ENCODE data around the gene SYTL4. TPM values are rescaled to one million over a fixed set of nuclear protein-coding genes. Genes with fewer than 3 reads are reported as not detected.
"Not testable (repeated sequence)": the region's sequence is repeated elsewhere in the genome, so short reads cannot be mapped to it uniquely, and the experiment has no call there.

SYTL4 gene
- total RNA-seq (2021) (23.4 and 23.6 TPM in 2 replicates), Bru-seq, nascent RNA (percentile 65 among the genes with signal in this experiment), BruChase-seq, experiment 1, labeled RNA remaining after a 2-hour chase (percentile 84 among the genes with signal in this experiment), BruChase-seq, experiment 2, labeled RNA remaining after a 6-hour chase (percentile 77 among the genes with signal in this experiment)
- long read RNA-seq, partial matches to known transcripts, result 2 of 20 reads
- long read RNA-seq, other reads (novel, unspliced or antisense), result 18 of 20 reads

DNA sequence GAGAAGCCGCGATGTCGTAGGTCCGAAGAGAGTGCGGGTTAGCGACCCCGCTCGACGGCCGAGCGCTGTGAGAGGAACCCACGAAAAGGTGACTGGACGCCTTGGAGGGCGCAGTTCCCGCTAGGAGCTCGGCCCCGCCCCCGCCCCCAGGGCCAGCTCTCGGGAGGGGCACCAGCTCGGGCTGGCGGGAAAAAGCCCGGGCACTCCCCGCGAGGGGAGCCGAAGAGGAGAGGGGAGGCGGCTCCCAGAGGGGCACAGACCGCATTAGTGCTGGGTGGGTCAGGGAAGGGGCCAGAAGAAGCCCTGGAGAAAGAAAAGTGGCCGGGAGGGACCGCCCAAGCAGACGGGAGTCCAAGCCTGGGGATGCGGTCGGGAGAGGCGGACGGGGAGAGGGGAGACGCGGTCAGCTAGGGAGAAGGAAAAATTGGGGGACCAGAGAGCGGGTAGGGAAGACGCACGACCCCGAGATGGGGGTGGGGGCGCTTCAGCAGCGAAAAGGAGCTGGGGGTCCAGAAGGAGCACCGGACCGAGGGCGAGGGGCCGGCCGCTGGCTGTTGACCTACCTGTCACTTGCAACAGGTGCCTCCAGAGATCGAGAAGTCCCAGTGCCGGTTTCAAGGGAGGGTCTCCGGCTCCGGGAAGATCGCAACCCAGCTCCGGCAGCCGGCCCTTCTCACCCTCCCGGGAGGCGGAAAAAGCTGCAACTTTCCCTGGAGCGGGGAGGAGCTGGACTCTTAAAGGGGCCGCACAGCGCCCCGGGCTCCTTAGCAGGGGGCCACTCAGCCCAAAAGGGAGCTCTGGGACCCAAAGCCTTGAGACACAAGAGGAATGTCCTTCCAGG is at the start of gene SYTL4:
Gene SYTL4, minus strand, starts transcription at position 681 of the 841 bp plus-strand sequence. CDS start 30,084 bp downstream, outside the sequence.
- intact Hi-C loops (cut with micrococcal nuclease; ENCODE audit: unreplicated experiment), result loop anchor here (2.0 kb wide), 1 partner anchor 17 kb away; no protein-coding TSS in a partner anchor
- H3K27me3 ChIP-seq (ENCODE audit: insufficient read depth, low read depth), result no peaks in the 10 kb centered on the region
- BruUV-seq (replicated peaks), result no TSS peak

DNA sequence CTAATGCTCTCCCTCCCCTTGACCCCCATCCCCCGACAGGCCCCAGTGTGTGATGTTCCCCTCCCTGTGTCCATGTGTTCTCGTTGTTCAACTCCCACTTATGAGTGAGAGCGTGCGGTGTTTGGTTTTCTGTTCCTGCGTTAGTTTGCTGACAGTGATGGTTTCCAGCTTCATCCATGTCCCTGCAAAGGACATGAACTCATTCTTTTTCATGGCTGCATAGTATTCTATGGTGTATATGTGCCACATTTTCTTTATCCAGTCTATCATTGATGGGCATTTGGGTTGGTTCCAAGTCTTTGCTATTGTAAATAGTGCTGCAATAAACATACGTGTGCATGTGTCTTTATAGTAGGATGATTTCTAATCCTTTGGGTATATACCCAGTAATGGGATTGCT is 37.5 kb upstream of the SYTL4 start:
- BruUV-seq (replicated peaks); H3K4me1 ChIP-seq (replicated peaks; ENCODE audit: insufficient read depth); H3F3A ChIP-seq (ENCODE audit: insufficient read depth, low read depth); H2AFZ ChIP-seq; H3K4me2 ChIP-seq; H3K9me2 ChIP-seq (ENCODE audit: insufficient read depth); H3K36me3 ChIP-seq (ENCODE audit: low read depth); H3K27me3 ChIP-seq (ENCODE audit: insufficient read depth, low read depth); POLR2A ChIA-PET (ENCODE audit: unreplicated experiment); H3K27ac ChIP-seq; H4K20me1 ChIP-seq (ENCODE audit: insufficient read depth); H3K9me3 ChIP-seq (ENCODE audit: insufficient read depth, low read depth); DNase-seq; H3K79me2 ChIP-seq (ENCODE audit: low read depth); H3K4me3 ChIP-seq: not testable (repeated sequence)
- CTCF ChIA-PET, result interaction anchor here (0.7 to 1.2 kb wide), 3 partner anchors 97 to 284 kb away, joined by 3 to 7 read pairs (median 3); no protein-coding TSS in a partner anchor
- intact Hi-C loops (cut with micrococcal nuclease; ENCODE audit: unreplicated experiment), result loop anchor here (5.0 kb wide), 1 partner anchor 322 kb away; no protein-coding TSS in a partner anchor

More for the DNA sequence above, at the start of gene SYTL4:
- Histone ChIP-seq H3K36me3 (ENCODE audit: low read depth) (no peaks in the 10 kb centered on the region), H3K79me2 (ENCODE audit: low read depth) (no peaks in the 10 kb centered on the region), H3K9me3 (ENCODE audit: insufficient read depth, low read depth) (no peaks in the 10 kb centered on the region), H3K4me3 (peak within 1 kb of the TSS; percentile 77), H3K4me1 (replicated peaks; ENCODE audit: insufficient read depth) (no peaks in the 10 kb centered on the region), H3K27ac (no peak within 1 kb of the TSS), H2AFZ (peak within 1 kb of the TSS; percentile 96), H3F3A (ENCODE audit: insufficient read depth, low read depth) (no peaks in the 10 kb centered on the region), H3K4me2 (peak within 1 kb of the TSS; percentile 83), H3K9me2 (ENCODE audit: insufficient read depth) (no peaks in the 10 kb centered on the region), H4K20me1 (ENCODE audit: insufficient read depth) (no peaks in the 10 kb centered on the region)
- CTCF ChIA-PET, result interaction anchor here (0.5 to 1.0 kb wide), 2 partner anchors 43 to 61 kb away, joined by 3 to 4 read pairs; no protein-coding TSS in a partner anchor
- POLR2A ChIA-PET (ENCODE audit: unreplicated experiment), result interaction anchor here (0.6 to 1.2 kb wide), 3 partner anchors 15 to 234 kb away, joined by 3 to 7 read pairs (median 6); no protein-coding TSS in a partner anchor
- TF ChIP-seq, protein P1, sequence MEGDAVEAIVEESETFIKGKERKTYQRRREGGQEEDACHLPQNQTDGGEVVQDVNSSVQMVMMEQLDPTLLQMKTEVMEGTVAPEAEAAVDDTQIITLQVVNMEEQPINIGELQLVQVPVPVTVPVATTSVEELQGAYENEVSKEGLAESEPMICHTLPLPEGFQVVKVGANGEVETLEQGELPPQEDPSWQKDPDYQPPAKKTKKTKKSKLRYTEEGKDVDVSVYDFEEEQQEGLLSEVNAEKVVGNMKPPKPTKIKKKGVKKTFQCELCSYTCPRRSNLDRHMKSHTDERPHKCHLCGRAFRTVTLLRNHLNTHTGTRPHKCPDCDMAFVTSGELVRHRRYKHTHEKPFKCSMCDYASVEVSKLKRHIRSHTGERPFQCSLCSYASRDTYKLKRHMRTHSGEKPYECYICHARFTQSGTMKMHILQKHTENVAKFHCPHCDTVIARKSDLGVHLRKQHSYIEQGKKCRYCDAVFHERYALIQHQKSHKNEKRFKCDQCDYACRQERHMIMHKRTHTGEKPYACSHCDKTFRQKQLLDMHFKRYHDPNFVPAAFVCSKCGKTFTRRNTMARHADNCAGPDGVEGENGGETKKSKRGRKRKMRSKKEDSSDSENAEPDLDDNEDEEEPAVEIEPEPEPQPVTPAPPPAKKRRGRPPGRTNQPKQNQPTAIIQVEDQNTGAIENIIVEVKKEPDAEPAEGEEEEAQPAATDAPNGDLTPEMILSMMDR (conservative IDR thresholded peaks at IDR 0.05), result no peak
- TF ChIP-seq EZH2 (IDR thresholded peaks at IDR 0.05; ENCODE audit: low read depth), result no peak
- peak in 1 of 2 experiments; percentile 52 for DNase-seq

DNA sequence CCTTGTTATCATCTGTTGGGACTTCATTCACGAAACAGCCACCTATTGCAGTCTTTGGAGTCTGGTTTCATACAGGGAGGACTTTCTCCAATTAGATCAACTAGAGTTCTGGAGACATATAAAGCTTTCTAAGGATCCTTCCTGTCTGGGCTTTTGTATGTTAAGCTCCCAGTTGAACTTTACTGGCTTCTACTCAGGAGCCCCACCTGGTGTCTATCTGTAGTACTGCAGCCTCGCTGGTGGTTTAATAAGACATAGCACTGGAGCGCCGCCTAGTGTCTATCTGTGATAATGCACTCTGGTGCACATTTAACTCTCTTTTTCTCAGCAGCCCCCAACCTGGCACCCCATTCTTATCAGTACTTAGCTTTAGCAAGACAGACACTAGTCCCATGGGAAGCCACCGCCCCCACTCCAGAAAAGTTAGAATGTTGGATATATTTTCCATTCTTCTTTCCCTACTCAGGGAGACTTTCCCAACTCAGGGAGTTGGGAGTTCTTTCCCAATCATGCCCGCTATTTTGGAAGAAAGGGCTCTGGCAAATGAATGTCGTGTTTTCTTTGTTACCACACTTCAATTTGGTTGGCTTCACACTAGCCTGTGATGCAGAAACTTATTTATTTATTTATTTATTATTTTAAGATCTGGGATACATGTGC is 36.9 kb upstream of the SYTL4 start:
- H2AFZ ChIP-seq, result no peak overlapping the region
- no peak overlapping the region for H3K4me2 ChIP-seq
- H3K9me3 ChIP-seq (ENCODE audit: insufficient read depth, low read depth), result no peaks in the 10 kb centered on the region
- no TSS peak for BruUV-seq (replicated peaks)
- intact Hi-C loops (cut with micrococcal nuclease; ENCODE audit: unreplicated experiment), result loop anchor here (1.0 to 5.0 kb wide), 2 partner anchors 84 to 322 kb away; no protein-coding TSS in a partner anchor
- H3K4me3 ChIP-seq, result no peak overlapping the region
- H3F3A ChIP-seq (ENCODE audit: insufficient read depth, low read depth), result no peaks in the 10 kb centered on the region
- H3K27ac ChIP-seq, result no peak overlapping the region
- TF ChIP-seq, protein P1 (conservative IDR thresholded peaks at IDR 0.05), result peak; percentile 99
- TF ChIP-seq EZH2 (IDR thresholded peaks at IDR 0.05; ENCODE audit: low read depth), result no peak
- H3K9me2 ChIP-seq (ENCODE audit: insufficient read depth), result no peaks in the 10 kb centered on the region
- no peaks in the 10 kb centered on the region for H3K27me3 ChIP-seq (ENCODE audit: insufficient read depth, low read depth)
- POLR2A ChIA-PET (ENCODE audit: unreplicated experiment), result no interaction called here
- no peaks in the 10 kb centered on the region for H3K36me3 ChIP-seq (ENCODE audit: low read depth)
- no peaks in the 10 kb centered on the region for H4K20me1 ChIP-seq (ENCODE audit: insufficient read depth)
- H3K79me2 ChIP-seq (ENCODE audit: low read depth), result no peaks in the 10 kb centered on the region
- DNase-seq, result peak; percentile 47 to 74
- CTCF ChIA-PET, result interaction anchor here (0.5 to 1.2 kb wide), 8 partner anchors 77 to 257 kb away, joined by 3 to 11 read pairs (median 4); no protein-coding TSS in a partner anchor
- no peaks in the 10 kb centered on the region for H3K4me1 ChIP-seq (replicated peaks; ENCODE audit: insufficient read depth)
